ENCODE results near the gene EN1. TPM values are rescaled to one million over a fixed set of nuclear protein-coding genes. Genes with fewer than 3 reads are reported as not detected.

The EN1 gene
- total and polyA plus RNA-seq, 2 of the 13 experiments (the other 11 are each of a cell fraction or from before 2014, with no cell fraction given) = not detected

GRCh38 chr2:118855451-118856279 lies 8.2 kb upstream of the EN1 start (continued):
- TF ChIP-seq ARID5B (CRISPR knock-in tag; IDR thresholded peaks at IDR 0.05) (peak; percentile 20; the same call in 1 of the 2 replicates), DNMT1 (CRISPR knock-in tag; IDR thresholded peaks at IDR 0.05) (0 out of 2 replicates have a peak, but pooled peaks have one; percentile 53), KAT8 (CRISPR knock-in tag; IDR thresholded peaks at IDR 0.05) (peak; percentile 53; the same call in 1 of the 2 replicates), SUZ12 (IDR thresholded peaks at IDR 0.05; ENCODE audit: low read depth, low read length) (no peak; the same call in 1 of the 2 replicates), HHEX (CRISPR knock-in tag; IDR thresholded peaks at IDR 0.05) (no peak; the same call in 1 of the 2 replicates), ZSCAN30 (CRISPR knock-in tag; IDR thresholded peaks at IDR 0.05) (no peak), ZBTB37 (CRISPR knock-in tag; IDR thresholded peaks at IDR 0.05) (no peak), SNAI1 (CRISPR knock-in tag; IDR thresholded peaks at IDR 0.05; ENCODE audit: borderline replicate concordance) (no peak), MLXIP (CRISPR knock-in tag; IDR thresholded peaks at IDR 0.05; ENCODE audit: borderline replicate concordance) (no peak), ZNF329 (CRISPR knock-in tag; IDR thresholded peaks at IDR 0.05; ENCODE audit: low read depth) (no peak), ZNF569 (CRISPR knock-in tag; IDR thresholded peaks at IDR 0.05; ENCODE audit: borderline replicate concordance) (no peak), TOE1 (CRISPR knock-in tag; IDR thresholded peaks at IDR 0.05) (no peak), ZSCAN25 (CRISPR knock-in tag; IDR thresholded peaks at IDR 0.05) (no peak), YEATS2 (CRISPR knock-in tag; IDR thresholded peaks at IDR 0.05; ENCODE audit: borderline replicate concordance) (no peak), TRAFD1 (CRISPR knock-in tag; IDR thresholded peaks at IDR 0.05; ENCODE audit: borderline replicate concordance) (no peak), ETS1 (CRISPR knock-in tag; IDR thresholded peaks at IDR 0.05) (no peak), RFX5 (IDR thresholded peaks at IDR 0.05; ENCODE audit: low read depth, low read length) (no peak), ZNF589 (CRISPR knock-in tag; conservative IDR thresholded peaks at IDR 0.05) (no peak)
